Effector CD4-positive, alpha-beta T cell (primary cell): Measurements from ENCODE around the gene PER2.
A peak's percentile ranks its signal among the peaks of the same experiment; 100 is the strongest.

Source experiments
- DNase-seq: peaks from one replicate; pipeline ENCODE4 v3.0.0-alpha.2; 2020

Gene PER2

DNA sequence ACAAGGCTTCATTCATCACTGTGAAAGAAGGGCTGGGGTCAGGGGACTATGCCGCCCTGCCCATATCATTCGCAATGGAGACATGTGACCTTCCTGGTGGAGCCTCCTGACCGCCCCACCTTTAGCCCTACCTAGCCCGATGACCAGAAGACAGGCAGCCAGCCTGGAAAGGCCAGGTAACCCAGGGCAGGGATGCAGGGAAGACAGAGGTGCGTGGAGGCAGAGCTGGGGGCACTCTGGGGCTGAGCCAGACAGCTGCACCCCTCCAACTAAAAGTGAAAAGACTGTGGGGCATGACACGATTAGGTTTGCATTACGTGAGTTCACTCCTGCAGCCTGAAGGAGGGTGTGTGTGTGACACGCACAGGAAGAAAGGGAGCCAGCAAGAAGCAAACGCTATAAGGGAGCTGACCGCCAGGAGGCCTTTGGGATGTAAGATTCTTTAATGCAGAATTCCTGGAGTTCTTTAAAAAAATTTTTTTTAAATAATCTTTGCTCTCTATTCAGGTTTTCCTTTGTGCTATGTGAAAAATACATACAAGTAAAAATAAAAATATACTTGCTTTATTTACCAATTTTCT lies 44.8 kb downstream of the PER2 start:
- DNase-seq: no peak

DNA sequence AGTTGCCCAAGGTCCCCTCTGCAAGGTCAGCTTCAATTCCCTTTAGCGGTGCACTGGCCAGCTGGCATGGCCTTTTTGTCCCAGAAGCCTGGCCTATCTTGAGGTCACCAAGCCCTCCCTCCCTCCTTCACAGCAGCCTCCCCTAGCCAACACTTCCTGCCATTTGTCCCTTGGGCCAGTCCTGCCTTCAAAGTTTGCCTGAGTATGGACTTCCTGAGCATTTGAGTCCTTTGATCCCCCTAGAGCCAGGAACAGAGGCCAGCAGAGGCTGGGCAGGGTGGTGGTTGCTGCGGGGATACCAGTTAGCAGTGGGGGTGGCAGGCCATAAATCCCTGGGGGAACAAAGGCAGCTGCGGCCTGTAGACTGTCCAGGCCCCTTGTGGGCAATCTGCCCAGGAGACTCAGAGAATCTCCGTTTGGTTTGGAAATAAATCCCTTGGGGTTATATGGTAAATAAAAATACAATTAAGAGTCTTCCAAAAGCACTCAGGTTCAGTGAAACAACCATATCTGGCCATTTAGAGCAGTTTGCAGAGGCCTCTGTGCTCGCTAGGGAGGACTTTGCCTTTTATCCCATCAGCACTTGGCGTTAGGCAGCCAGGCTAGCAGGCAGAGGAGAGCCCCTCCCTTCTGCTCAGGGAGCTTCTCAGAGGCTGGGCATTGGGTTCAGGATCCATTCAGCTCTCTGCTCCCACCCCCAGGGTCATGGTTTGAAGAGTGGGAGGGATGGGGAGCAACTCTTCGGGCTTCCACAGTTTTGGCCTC lies 45.5 kb downstream of the PER2 start:
- no peak for DNase-seq

- no peak for DNase-seq
These were observed 46.4 kb downstream of the PER2 start for GRCh38 chr2:238241970-238242369.

DNA sequence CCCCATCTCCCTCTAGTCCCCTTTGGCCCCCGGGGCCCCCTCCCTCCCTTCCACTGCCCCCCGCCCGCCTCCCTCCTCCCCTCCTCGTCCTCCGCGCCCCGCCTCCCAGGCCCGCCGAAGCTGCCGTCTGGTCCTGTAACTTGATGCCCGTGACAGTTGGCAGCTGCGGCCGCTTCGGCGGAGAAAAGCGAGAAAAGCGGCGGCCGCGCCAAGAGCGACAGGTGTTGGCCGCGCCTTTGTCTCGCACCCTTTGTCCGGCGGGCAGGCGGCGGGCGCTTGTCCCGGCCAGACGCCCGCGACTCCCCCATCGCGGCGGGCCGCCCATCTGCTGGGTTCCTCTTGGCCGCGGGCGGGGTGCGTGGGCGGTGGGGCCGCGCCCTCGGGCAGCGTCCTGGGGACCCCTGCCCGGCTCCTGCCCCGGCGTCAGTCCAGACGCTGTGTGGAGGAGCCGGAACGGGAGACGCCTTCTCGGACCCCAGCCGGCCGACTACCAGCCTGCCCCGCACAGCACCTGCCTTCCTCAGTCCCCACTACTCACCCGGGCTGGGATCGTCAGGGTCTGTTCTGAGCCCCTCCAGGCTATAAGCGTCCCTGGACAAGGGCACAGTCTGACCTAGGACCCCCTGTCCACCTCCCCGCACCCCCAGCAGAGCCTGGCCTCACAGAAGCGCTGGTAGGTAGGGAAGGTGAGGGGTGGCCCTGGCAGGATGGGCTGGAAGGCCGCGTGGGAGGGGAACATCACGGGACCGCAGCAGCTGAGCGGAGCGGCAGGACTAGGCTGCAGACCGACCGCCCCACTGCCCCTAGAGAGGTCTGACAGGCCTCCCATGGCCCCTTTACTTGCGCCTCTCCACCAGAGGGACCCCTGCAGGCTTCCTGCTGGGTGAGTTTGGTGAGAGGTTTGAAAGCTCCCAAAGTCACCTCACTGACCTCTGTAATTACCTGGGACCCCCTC lies 47.4 kb downstream of the PER2 start:
- no peak for DNase-seq

DNA sequence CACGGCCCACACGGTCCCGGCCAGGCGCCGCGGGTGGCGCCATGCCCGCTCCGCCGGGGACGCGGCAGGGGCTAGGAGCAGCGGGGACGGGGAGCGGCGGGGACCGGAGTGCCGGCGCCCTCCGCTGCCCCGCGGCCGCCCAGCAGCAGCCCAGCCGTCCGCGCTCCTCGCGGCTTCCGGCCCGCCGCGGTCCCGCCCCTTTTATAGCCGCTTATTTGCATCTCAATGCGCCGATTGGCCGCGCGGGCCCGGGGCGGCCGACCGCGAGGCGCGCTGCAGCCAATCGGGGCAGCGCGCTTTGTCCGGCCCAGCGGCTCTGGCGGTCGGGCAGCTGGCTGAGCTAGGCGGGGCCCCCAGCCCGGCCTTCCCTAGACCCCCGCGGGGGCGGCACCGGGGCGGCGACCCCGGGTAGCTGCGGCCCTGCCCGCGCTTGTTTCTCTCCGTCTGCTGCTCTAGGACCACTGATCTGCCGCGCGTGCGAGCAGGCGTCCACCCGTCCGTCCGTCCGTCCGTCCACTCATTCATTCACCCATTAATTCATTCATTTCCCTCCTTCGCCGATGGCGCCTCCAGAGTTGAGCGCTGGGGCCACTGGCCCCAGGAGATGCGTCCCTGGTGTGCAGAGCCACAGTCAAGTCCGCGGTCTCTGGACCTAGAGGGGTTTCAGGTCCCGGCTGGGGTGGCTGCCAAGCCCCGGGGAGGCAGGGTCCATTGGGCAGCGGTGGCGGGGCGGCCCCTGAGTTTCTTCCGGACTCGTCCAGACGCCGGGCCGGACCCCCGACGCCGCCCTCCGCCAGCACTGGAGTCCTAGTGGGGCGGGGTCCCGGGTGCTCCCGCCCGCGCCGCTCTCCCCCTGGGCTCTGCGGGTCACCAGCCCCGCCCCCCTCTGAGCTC lies 48.3 kb downstream of the PER2 start, which contains the start of gene HES6:
TSS of gene HES6 (minus strand) at position 176 of the 894 bp plus-strand sequence. CDS start at position 43, 133 bp downstream.
- DNase-seq: peak; percentile 68

- peak; percentile 31 for DNase-seq
These were observed 48.9 kb downstream of the PER2 start for GRCh38 chr2:238239543-238239862.

GRCh38 chr2:238238766-238239542 lies 49.5 kb downstream of the PER2 start:
- DNase-seq: peak; percentile 42

DNA sequence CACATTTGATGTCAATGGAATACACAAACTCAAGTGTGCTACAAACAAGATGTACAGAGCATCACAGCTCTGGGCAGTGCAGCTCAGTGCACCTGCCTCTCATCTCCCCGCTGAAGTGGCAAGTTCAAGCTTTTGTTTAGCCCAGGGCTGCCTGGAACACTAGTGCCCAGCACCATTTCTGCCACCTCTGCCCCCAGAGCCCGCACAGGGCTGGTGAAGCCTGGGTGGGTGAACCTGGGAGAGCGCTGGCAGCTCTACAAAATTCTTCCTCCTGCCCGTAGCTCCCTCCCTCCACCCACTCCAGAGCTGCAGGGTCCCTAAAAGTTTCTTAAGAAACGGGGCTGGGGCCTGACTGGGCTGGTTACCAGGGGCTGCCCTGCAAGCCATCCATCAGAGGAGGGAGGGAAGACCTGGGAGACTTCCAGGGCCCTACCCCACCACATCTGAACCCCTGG lies 50.1 kb downstream of the PER2 start:
- no peak for DNase-seq

GRCh38 chr2:238237431-238238135 lies 50.8 kb downstream of the PER2 start:
- no peak for DNase-seq

GRCh38 chr2:238236571-238236970 lies 51.8 kb downstream of the PER2 start:
- DNase-seq: no peak

DNA sequence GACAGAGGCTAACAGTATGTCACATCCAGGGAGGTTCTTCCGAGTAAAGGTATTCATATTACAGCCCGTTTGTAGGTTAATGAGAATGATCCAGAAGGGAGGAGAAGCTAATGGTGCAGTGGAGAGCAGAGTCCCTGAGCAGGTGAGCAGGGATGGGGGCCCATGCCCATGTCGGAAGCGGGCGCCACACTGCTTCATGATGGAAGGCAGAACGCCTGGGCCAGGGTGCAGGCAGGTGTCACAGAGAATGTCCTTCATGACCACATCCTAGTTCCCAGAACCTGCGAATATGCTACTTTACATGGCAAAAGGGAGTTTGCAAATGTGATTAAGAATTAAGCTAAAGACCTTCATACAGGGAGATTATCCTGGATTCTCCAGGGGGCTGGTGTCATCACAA lies 52.6 kb downstream of the PER2 start:
- DNase-seq: no peak

- no peak for DNase-seq
These were observed 53.1 kb downstream of the PER2 start for GRCh38 chr2:238235331-238235732.

- DNase-seq: no peak
These were observed 54.8 kb downstream of the PER2 start for GRCh38 chr2:238233625-238234024.

- DNase-seq: no peak
These were observed 56.6 kb downstream of the PER2 start for GRCh38 chr2:238231809-238232208.

GRCh38 chr2:238231251-238231793 lies 57.1 kb downstream of the PER2 start:
- peak; percentile 72 for DNase-seq

- DNase-seq: no peak
These were observed 57.7 kb downstream of the PER2 start for GRCh38 chr2:238230699-238231098.

GRCh38 chr2:238228700-238229099 lies 59.7 kb downstream of the PER2 start:
- no peak for DNase-seq

GRCh38 chr2:238227587-238228032 lies 60.8 kb downstream of the PER2 start:
- no peak for DNase-seq

DNA sequence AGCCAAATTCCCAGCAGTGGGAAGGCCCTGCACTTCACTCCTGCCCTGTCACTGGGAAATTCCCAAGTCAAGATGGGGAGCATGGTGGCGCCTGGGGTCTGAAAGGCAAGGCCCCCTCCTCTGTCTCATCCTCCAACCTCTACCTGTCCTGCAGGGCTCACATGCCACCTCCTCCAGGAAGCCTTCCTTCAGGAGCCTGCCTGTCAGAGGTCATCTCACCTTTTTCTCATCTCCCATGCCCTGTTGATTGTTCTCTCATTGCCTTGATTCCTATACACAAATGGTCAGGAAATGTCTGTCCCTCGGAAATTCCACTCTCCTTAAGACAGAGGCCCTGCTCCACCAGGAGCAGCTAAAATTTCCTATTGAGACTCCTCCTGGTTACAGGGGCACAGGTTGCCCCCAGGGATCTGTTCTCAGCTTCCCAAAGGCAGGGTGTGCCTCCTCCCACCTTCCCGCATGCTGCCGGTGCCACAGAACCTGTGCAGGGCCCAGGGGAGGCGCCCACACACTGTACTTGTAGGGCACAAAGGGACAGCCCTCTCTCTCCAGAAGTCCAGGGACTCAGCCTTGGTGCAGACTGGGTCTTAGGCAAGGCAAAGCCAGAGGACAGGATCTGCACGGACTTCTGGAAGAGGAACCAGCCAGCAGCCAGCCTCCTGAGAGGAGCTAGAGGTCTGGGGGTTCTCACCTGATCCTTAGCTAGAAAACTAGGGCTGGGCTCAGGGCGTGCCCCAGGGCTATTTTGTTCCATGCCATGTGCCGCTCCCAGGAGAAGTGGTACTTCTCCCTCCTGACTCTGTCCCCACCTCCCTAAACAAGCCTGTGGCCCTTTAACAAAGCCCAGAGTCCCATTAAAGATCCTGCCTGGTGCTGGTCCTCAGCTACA lies 61.5 kb downstream of the PER2 start:
- no peak for DNase-seq
